HG03196 (cell line): ENCODE results near the gene ECSCR.
"Not testable (repeated sequence)": the region's sequence is repeated elsewhere in the genome, so short reads cannot be mapped to it uniquely, and the experiment has no call there.

Source experiments
- ATAC-seq: cut with Tn5 transposase; IDR thresholded peaks from one replicate; pipeline ENCODE4 v1.9.1; 2021; ENCODE audit not compliant: unreplicated experiment

ECSCR gene, protein sequence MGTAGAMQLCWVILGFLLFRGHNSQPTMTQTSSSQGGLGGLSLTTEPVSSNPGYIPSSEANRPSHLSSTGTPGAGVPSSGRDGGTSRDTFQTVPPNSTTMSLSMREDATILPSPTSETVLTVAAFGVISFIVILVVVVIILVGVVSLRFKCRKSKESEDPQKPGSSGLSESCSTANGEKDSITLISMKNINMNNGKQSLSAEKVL

GRCh38 chr5:139462586-139463276 lies at the start of gene ECSCR:
ECSCR (minus strand) TSS chr5:139462743; CDS start chr5:139462670, 73 bp downstream.
- no peak for ATAC-seq

DNA sequence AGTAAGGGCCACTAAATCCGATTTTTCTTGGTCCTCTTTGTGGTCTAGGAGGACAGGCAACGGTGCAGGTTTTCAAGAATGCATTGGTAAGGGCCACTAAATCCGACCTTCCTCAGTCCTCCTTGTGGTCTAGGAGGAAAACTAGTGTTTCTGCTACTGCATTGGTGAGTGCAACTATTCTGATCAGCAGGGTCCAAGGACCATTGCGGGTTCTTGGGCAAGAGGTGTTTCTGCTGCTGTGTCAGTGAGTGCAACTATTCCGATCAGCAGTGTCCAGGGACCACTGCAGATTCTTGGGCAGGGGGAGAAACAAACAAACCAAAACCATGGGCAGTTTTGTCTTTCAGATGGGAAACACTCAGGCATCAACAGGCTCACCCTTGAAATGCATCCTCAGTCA lies 42.2 kb upstream of the ECSCR start:
- ATAC-seq: not testable (repeated sequence)

DNA sequence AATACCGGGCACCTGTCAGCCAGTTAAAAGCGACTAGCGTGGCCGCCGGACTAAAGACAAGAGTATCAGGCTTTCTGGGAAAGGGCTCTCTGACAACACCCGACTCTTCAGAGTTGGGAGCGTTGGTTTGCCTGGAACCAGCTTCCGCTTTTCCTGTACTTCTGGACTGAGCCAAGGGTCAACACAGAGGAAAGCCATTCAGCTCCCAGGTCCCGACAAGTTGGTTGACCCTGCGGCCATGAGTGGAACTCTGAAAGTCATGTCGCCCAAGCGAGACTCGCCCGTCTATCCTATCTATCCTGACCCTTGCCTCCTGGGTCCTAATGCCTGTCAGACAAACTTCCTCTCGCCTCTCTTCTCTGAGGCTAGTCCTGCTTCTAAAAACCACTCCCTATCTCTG lies 41.3 kb upstream of the ECSCR start:
- ATAC-seq: not testable (repeated sequence)

GRCh38 chr5:139503036-139503817 lies 40.7 kb upstream of the ECSCR start:
- ATAC-seq: not testable (repeated sequence)

- ATAC-seq: no peak
These were observed 38.8 kb upstream of the ECSCR start for GRCh38 chr5:139501381-139501780.

- no peak for ATAC-seq
These were observed 33.3 kb upstream of the ECSCR start for GRCh38 chr5:139495638-139496435.

DNA sequence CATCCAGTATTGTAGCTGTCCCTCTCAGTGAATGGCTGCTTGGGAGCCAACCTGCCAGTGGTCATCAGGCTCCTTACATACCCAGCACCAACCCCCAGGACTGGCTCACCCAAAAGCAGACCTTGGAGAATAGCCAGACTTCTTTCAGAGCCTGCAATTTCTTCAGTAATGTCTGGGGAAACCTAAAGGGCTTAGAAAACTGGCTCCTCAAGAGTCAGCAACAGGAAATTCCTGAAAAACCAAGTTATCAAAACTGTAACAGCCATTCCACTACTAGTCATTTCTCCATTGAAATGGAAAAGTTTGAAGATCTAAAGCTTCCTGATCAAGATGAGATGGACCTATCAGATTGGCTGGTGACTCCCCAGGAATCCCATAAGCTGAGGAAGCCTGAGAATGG lies 32.3 kb upstream of the ECSCR start:
- no peak for ATAC-seq

DNA sequence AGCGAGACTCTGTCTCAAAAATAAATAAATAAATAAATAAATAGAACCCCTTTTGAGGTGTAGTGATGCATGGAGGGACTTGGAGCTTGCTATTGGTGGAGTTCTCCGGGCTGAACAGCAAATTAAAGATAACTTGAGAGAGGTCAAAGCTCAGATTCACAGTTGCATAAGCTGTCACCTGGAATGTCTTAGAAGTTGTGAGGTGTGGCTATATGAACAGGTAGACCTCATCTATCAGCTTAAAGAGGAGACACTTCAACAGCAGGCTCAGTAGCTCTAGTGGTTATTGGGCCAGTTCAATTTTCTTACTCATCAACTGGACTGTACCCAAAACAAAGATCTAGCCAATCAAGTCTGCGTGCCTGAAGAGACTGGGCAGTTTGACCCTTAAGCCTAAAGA lies 31.7 kb upstream of the ECSCR start:
- no peak for ATAC-seq

GRCh38 chr5:139492700-139493192 lies 30.2 kb upstream of the ECSCR start:
- no peak for ATAC-seq

- no peak for ATAC-seq
These were observed 25.7 kb upstream of the ECSCR start for GRCh38 chr5:139488260-139488659.

DNA sequence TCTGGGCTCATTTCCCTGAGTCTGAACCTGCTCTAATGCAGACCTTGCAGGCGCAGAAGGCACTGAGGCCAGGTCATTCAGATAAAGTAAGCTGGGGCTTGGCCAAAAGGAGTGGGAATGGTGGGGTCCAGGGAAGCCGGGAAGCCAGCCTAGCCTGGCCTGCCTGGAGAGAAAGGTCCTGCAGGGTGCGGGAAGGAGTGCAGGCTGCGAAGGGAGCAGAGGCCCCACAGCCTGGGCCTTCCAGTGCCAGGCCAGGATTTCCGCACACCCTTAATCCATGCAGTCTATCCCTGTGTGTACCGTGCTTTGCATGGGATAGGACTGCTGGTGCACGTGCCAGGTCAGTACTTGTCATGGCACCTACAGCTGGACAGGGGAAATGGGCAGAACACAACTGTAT lies 23.7 kb upstream of the ECSCR start:
- ATAC-seq: no peak

DNA sequence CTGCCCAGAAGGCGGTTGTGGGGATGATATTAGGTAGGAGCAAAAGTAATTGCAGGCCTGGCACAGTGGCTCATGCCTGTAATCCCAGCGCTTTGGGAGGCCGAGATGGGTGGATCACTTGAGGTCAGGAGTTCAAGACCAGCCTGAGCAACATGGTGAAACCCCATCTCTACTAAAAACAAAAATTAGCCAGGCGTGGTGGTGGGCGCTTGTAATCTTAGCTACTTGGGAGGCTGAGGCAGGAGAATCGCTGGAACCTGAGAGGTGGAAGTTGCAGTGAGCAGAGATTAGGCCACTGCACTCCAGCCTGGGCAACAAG lies 20.3 kb upstream of the ECSCR start:
- ATAC-seq: not testable (repeated sequence)

GRCh38 chr5:139482050-139482889 lies 19.7 kb upstream of the ECSCR start, which contains the start of gene STING1:
STING1 (minus strand) TSS chr5:139482758; CDS start chr5:139481704, 1,054 bp downstream.
- no peak for ATAC-seq

DNA sequence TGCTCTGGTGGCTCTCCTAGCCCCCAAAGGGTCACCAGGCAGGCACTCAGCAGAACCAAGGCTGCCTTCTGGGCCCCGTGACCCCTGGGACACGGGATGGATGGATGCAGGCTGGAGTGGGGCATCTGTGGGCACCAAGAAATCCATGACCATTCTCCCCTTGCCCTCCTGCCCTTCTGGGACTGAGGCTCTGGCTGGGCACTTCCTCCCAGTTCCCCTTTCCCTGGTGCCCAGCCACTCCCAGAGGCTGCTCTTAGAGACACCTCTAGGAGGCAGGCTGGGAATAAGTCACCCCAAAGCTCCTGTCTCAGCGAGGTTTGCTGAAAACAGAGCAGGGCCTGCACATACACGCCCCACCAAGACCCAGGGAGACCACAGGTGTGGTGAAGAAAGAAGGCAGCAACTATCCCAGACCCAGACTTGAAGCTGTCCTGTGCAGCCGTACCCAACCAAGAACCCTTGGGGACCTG lies 19.1 kb upstream of the ECSCR start:
- no peak for ATAC-seq

GRCh38 chr5:139481122-139481533 lies 18.6 kb upstream of the ECSCR start:
- ATAC-seq: no peak

DNA sequence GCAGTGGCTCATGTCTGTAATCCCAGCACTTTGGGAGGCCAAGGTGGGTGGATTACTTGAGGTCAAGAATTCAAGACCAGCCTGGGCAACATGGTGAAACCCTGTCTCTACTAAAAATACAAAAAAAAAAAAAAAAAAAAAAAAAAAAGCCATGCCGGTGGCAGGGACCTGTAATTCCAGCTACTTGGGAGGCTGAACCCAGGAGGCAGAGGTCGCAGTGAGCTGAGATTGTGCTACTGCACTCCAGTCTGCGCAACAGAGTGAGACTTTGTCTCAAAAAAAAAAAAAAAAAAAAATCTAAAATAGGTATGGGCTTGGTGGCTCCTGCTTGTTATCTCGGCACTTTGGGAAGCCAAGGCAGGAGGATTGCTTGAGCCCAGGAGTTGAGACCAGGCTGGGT lies 17.2 kb upstream of the ECSCR start:
- ATAC-seq: not testable (repeated sequence)

DNA sequence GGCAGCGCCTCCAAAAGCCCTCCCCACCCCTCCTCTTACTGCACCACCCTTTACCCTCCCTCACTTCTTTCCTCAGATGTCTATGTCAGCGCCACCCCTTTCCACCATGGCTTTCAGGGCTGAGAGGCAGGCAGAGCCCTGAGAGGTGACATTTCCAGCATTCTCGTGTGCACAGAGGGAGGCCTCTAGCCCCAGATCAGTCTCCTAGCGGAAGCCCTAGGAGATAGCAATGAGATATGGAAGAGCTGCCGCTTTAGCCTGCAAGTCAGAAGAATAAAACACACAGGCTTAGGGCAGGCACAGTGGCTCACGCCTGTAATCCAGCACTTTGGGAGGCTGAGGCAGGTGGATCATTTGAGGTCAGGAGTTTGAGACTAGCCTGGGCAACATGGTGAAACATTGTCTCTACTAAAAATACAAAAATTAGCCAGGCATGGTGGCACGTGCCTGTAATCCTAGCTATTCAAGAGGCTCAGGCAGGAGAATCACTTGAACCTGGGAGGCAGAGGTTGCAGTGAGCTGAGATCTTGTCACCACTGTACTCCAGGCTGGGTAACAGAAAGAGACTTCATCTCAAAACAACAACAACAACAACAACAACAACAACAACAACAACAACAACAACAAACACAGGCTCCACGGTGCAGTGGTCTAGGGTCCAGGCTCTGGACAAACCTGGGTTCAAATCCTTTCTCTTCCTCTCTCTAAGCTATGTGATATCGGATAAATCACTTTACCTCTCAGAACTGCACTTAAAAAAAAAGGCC lies 16.3 kb upstream of the ECSCR start:
- not testable (repeated sequence) for ATAC-seq

GRCh38 chr5:139475865-139476617 lies 13.5 kb upstream of the ECSCR start:
- no peak for ATAC-seq
